Testis (tissue), 3 donors: ENCODE data around the gene SNPH. TPM values are rescaled to one million over a fixed set of nuclear protein-coding genes. Genes with fewer than 3 reads are reported as not detected.

ENCODE experiments used
- DNase-seq: peaks from one replicate; pipeline ENCODE4 v3.0.0-alpha.2; 2019
- H3K27ac ChIP-seq, 2 donors: fragments of 200-600 bp; sonication (generic); one replicate each; pipeline ENCODE4 v1.5.1; 2019
- H3K27me3 ChIP-seq: fragments of 200-600 bp; sonication (generic); one replicate; pipeline ENCODE4 v1.5.1; 2019
- H3K36me3 ChIP-seq: fragments of 200-600 bp; sonication (generic); one replicate; pipeline ENCODE4 v1.5.1; 2017; ENCODE audit warnings: low read depth; ENCODE audit errors: missing control alignments
- H3K4me1 ChIP-seq: fragments of 200-600 bp; sonication (generic); one replicate; pipeline ENCODE4 v1.5.1; 2019
- H3K4me3 ChIP-seq, 2 donors: fragments of 200-600 bp; sonication (generic); one replicate each; pipeline ENCODE4 v1.5.1; 2017 to 2019
- H3K9me3 ChIP-seq: fragments of 200-600 bp; sonication (generic); one replicate; pipeline ENCODE4 v1.5.1; 2017
- POLR2A ChIP-seq: fragments of 450-650 bp; IDR thresholded peaks from one replicate; pipeline ENCODE4 v1.6.1; 2017; ENCODE audit warnings: antibody characterized with exemption, mild to moderate bottlenecking, moderate library complexity
- WGBS, 2 donors: methylation state at CpG; one replicate each; pipeline ENCODE4 v1.1.5; 2018; 5-methylcytosine and 5-hydroxymethylcytosine counted together
- intact Hi-C: fragments of 100-400 bp; cut with DNase I; formaldehyde crosslinking; loops from one replicate; pipeline ENCODE4 v1.15.1; 2023; ENCODE audit warnings: low total_unique reads
- polyA plus RNA-seq: library from polyadenylated mRNA; stranded (reverse); fragments of 350-450 nt; fragmentation: Illumina TruSeq; extraction: RNeasy Lipid Tissue Mini Kit (QIAGEN cat#74804); gene quantifications from one replicate; pipeline ENCODE4 v1.2.3, GENCODE V29; 2014; ENCODE audit warnings: low read depth, low replicate concordance; ENCODE audit not compliant: insufficient read depth
- total RNA-seq, 2 donors: library from RNA; depleted of rRNA; stranded (reverse); fragments of >200 nt; gene quantifications; one replicate each; pipeline ENCODE4 v1.2.3, GENCODE V29; 2016
- TF ChIP-seq, protein P1 (sequence below), 3 experiments: fragments of 450-650 bp in 2 of 3; fragments of 200-600 bp in 1 of 3; sonication (generic) in 1 of 3; IDR thresholded peaks; one replicate each; pipeline ENCODE4 v1.5.1; 2016 to 2019; ENCODE audit warnings: antibody characterized with exemption in 3 of 3, mild to moderate bottlenecking in 2 of 3, moderate library complexity in 1 of 3

Gene SNPH
- total and polyA plus RNA-seq, 3 donors from 2014 or later = 4.2 to 10.4 (median 9.0) TPM

DNA sequence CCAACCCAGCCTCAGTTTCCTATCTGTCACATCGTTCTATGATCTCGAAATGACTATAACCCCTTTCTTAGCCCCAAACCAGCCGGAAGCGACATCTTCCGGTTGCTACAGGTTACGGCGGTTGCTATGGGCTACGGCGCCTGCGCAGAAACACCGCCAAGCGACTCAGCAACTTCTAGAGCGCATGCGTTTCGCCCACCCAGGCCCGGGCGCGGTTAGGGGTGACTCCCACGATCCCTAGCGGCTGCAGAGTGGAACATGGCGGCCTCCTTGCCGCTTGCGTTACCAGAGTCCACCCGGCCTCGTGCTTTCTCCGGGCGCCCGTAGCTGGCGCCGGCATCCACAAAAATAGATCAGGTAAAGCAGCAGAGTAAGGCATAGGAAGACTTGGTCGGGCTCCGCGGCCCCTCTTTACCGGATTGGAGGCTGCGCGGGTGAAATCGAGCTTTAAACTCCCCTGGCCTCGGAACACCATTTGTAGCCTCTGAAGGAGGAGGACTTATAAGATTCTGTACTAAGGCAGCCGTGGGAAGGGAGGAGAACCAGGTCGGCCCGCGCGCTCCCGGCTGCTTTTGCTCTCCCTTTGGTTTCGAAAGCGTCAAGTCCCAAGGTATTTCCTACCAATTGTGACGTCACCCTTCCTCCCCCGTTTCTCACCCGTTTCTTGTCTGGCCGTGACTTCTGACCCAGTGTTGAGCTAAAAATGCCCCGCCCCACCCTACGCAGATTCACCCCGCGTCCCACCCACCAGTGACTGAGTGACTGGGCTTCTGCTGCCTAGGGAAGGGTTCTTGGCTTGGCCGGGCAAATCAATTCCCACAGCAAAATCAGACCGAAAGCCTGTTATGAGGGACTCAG is 59.3 kb downstream of the SNPH start:
- 0 to 1% methylated on average over 32 to 56 of the region's 56 CpGs for WGBS, 2 donors
- Histone ChIP-seq H3K27ac (peak overlapping the region; percentile 99 to 100), H3K4me1 (peaks cover 44% of the 10 kb centered on the region), H3K27me3 (no peaks in the 10 kb centered on the region), H3K9me3 (no peaks in the 10 kb centered on the region), H3K36me3 (no peaks in the 10 kb centered on the region), H3K4me3 (peak overlapping the region; percentile 87 to 97)
- TF ChIP-seq POLR2A = peak; percentile 77
- TF ChIP-seq, protein P1, sequence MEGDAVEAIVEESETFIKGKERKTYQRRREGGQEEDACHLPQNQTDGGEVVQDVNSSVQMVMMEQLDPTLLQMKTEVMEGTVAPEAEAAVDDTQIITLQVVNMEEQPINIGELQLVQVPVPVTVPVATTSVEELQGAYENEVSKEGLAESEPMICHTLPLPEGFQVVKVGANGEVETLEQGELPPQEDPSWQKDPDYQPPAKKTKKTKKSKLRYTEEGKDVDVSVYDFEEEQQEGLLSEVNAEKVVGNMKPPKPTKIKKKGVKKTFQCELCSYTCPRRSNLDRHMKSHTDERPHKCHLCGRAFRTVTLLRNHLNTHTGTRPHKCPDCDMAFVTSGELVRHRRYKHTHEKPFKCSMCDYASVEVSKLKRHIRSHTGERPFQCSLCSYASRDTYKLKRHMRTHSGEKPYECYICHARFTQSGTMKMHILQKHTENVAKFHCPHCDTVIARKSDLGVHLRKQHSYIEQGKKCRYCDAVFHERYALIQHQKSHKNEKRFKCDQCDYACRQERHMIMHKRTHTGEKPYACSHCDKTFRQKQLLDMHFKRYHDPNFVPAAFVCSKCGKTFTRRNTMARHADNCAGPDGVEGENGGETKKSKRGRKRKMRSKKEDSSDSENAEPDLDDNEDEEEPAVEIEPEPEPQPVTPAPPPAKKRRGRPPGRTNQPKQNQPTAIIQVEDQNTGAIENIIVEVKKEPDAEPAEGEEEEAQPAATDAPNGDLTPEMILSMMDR (IDR thresholded peaks at IDR 0.05) = peak; percentile 12 to 34 (median 31)
- intact Hi-C loops = loop anchor here (5.0 kb wide), 1 partner anchor 67 kb away; the partner anchor contains the start of gene FKBP1A
- DNase-seq = peak; percentile 96

DNA sequence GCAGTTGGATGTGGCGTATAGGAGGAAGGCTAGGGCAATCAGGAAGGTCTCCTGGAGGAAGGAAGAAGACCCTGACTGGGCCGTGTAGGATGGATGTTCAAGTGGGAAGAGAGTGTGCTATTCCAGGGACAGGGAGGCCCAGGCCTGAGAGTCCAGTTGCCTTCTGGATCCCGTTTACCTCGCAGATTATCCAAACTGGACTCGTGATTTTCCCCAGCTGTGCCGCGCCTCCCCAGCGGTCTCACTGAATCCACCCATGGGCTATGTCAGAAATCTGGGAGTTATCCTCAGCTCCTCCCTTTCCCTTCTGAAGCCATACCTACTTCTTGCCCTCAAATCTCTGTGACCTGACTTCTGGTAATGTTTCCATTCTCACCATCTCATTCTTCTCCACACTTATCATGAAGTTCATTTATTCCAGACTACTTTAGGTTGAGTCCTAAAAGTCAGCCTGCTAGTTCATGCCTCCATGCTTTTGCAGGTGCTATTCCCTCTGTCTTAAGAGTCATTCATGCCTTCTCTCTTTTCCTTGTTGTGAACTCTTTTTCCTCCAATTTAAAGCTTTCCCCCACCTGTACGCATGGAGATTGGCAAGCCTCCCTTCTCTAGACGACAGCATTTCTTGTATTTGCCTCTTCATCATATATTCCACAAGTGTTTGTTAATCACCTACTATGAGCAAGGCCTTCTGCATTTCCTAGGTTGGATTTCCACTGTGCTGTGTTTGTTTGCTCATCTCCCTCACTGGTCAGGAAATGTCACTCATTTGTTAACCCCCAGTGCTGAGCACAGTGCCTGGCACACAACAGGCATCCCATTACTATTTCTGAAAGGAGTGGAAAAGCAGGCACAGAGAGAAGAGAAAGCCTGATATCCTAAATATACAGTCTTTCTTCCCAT is 60.2 kb downstream of the SNPH start:
- no peaks in the 10 kb centered on the region for H3K27me3 ChIP-seq
- TF ChIP-seq POLR2A = no peak
- TF ChIP-seq, protein P1 (IDR thresholded peaks at IDR 0.05) = no peak
- H3K36me3 ChIP-seq = no peaks in the 10 kb centered on the region
- 19 to 20% methylated on average over 10 of the region's 10 CpGs for WGBS, 2 donors
- intact Hi-C loops = loop anchor here (5.0 kb wide), 1 partner anchor 66 kb away; the partner anchor contains the start of gene FKBP1A
- peak overlapping the region; percentile 99 to 100 for H3K27ac ChIP-seq
- peaks cover 48% of the 10 kb centered on the region for H3K4me1 ChIP-seq
- H3K9me3 ChIP-seq = no peaks in the 10 kb centered on the region
- peak overlapping the region; percentile 87 to 97 for H3K4me3 ChIP-seq
- DNase-seq = peak; percentile 49

DNA sequence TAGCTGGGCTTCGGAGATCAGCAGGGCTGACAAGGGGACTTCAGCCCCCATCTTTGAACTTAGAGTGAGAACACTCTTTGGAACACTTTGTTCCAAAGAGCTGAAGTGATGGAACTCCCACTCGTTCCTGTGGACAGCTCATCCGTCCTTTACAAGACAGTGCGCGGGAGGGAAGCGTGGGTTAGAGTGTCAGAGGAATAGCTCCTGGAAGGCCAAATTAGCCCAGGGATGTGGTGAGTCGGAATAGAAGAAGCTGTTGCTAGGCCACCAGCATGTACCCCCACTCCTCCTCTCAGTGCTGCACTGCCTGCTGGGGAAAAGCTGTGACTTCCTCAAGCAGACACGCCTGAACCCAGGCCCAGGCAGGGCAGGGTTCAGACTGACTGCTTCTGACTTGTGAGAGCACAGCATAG is 61.2 kb downstream of the SNPH start:
- Histone ChIP-seq H3K27me3 (no peaks in the 10 kb centered on the region), H3K27ac (peak overlapping the region; percentile 99 to 100), H3K4me1 (peaks cover 48% of the 10 kb centered on the region), H3K36me3 (no peaks in the 10 kb centered on the region), H3K4me3 (no peak overlapping the region), H3K9me3 (no peaks in the 10 kb centered on the region)
- intact Hi-C loops = loop anchor here (5.0 kb wide), 1 partner anchor 65 kb away; the partner anchor contains the start of gene FKBP1A
- 23 to 31% methylated on average over 7 to 8 of the region's 8 CpGs for WGBS, 2 donors
- DNase-seq = peak; percentile 86
- TF ChIP-seq, protein P1 (IDR thresholded peaks at IDR 0.05) = no peak
- TF ChIP-seq POLR2A = no peak

DNA sequence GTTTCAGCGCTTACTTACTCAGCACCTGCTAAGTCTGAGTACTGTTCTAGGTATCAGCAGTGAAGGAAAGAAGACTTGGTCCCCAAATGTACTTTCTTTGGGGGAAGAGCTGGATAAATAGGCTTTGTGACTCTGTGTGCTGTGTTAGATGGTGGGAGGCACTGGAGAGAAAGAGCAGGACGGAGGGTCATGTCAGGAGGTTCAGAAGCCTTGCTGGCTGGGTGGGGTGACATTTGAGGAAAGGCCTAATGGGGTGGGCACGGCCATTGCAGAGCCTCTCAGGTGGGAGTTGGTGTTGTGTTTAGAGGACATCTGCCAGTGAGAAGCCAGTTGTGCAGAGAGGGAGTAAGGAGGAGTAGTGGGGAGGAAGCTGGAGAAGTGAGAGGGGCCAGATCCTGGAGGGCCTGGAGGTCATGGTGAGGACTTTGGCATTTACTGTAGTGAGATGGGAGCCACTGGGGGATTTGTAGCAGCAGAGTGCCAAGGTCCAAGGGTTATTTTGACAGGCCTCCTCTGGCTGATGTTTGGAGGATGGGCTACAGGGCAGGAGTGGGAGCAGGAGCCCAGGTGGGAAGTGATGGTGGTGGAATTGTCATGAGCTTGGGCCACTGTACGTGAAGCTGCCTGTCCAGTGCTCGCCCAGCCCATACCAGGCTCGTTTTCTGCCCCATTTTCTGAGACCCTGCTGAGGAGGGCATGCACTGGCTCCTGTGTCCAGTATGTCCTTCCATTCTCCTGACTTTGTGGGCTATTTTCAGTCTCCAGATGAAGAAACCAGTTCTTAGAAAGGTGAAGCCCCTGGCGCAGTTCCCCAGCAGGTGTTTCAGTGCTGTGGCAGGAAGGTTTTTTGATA is 62.0 kb downstream of the SNPH start:
- Histone ChIP-seq H3K27me3 (no peaks in the 10 kb centered on the region), H3K4me3 (no peak overlapping the region), H3K4me1 (peaks cover 48% of the 10 kb centered on the region), H3K27ac (peak overlapping the region; percentile 99 to 100), H3K36me3 (no peaks in the 10 kb centered on the region), H3K9me3 (no peaks in the 10 kb centered on the region)
- peak; percentile 13 for DNase-seq
- no peak for TF ChIP-seq POLR2A
- TF ChIP-seq, protein P1 (IDR thresholded peaks at IDR 0.05) = no peak
- intact Hi-C loops = loop anchor here (5.0 kb wide), 1 partner anchor 64 kb away; the partner anchor contains the start of gene FKBP1A
- 75 to 83% methylated on average over 7 of the region's 7 CpGs for WGBS, 2 donors
